Chondrocyte (in vitro differentiated cells): ENCODE results near the gene WDR27. TPM values are rescaled to one million over a fixed set of nuclear protein-coding genes. Genes with fewer than 3 reads are reported as not detected.

ENCODE experiments used
- DNase-seq: peaks from one replicate; pipeline ENCODE4 v3.0.0; 2021; ENCODE audit warnings: mixed read lengths, low spot score
- H3K27ac Mint-ChIP-seq: one replicate; pipeline ENCODE4 v1.8.0; 2021; ENCODE audit warnings: mild to moderate bottlenecking, moderate library complexity, mixed read lengths; ENCODE audit not compliant: unreplicated experiment
- H3K27me3 Mint-ChIP-seq: 2 replicates; pipeline ENCODE4 v1.8.0; 2021; ENCODE audit warnings: low read depth, mixed read lengths
- H3K36me3 Mint-ChIP-seq: 2 replicates; pipeline ENCODE4 v1.8.0; 2021; ENCODE audit warnings: low read depth, mixed read lengths
- H3K4me1 Mint-ChIP-seq: 2 replicates; pipeline ENCODE4 v1.8.0; 2021; ENCODE audit warnings: low read depth, mild to moderate bottlenecking, mixed read lengths
- H3K4me3 Mint-ChIP-seq: one replicate; pipeline ENCODE4 v1.8.0; 2021; ENCODE audit warnings: mild to moderate bottlenecking, moderate library complexity, mixed read lengths; ENCODE audit not compliant: unreplicated experiment
- H3K9me3 Mint-ChIP-seq: 2 replicates; pipeline ENCODE4 v1.8.0; 2021; ENCODE audit warnings: low read depth, mixed read lengths
- total RNA-seq: library from RNA; stranded (reverse); gene quantifications from 3 replicates; pipeline ENCODE4 v1.2.1, GENCODE V29; 2021
- TF ChIP-seq, protein P1 (sequence below): fragments of 200-600 bp; sonication (generic); IDR thresholded peaks from 2 replicates; pipeline ENCODE4 v1.5.0; 2021; ENCODE audit warnings: antibody characterized with exemption, mild to moderate bottlenecking, moderate library complexity

WDR27 gene
- total RNA-seq, 1 donor from 2014 or later = 24.9 TPM

DNA sequence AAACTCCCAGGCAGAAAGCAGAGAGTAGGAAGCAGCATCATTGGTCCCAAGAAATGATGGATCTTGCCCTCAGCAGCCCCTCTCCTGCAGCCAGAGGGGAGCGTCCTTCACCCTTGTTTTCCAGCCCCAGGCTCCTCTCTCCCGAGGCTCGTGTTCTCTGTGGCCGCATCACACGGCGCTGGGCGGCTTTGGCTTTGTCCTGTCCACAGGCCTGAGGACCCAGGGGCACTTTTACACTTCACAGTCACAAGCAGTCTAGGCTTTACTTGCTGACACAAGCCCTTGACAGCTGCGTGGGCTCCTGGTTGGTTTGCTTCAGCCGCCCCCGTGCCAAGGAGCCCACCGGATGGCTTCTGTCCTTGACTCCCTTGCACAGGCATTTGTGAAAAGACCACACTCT lies 272.8 kb downstream of the WDR27 start:
- peaks cover 18% of the 10 kb centered on the region for H3K4me1 Mint-ChIP-seq
- H3K27ac Mint-ChIP-seq = no peak overlapping the region
- no peaks in the 10 kb centered on the region for H3K27me3 Mint-ChIP-seq
- H3K4me3 Mint-ChIP-seq = no peak overlapping the region
- H3K9me3 Mint-ChIP-seq = peaks cover 19% of the 10 kb centered on the region
- TF ChIP-seq, protein P1, sequence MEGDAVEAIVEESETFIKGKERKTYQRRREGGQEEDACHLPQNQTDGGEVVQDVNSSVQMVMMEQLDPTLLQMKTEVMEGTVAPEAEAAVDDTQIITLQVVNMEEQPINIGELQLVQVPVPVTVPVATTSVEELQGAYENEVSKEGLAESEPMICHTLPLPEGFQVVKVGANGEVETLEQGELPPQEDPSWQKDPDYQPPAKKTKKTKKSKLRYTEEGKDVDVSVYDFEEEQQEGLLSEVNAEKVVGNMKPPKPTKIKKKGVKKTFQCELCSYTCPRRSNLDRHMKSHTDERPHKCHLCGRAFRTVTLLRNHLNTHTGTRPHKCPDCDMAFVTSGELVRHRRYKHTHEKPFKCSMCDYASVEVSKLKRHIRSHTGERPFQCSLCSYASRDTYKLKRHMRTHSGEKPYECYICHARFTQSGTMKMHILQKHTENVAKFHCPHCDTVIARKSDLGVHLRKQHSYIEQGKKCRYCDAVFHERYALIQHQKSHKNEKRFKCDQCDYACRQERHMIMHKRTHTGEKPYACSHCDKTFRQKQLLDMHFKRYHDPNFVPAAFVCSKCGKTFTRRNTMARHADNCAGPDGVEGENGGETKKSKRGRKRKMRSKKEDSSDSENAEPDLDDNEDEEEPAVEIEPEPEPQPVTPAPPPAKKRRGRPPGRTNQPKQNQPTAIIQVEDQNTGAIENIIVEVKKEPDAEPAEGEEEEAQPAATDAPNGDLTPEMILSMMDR = no peak
- no peak for DNase-seq
- H3K36me3 Mint-ChIP-seq = peaks cover 12% of the 10 kb centered on the region

GRCh38 chr6:169428532-169428931 lies 273.3 kb downstream of the WDR27 start:
- peaks cover 14% of the 10 kb centered on the region for H3K9me3 Mint-ChIP-seq
- TF ChIP-seq, protein P1 = no peak
- H3K4me3 Mint-ChIP-seq = no peak overlapping the region
- no peak for DNase-seq
- no peaks in the 10 kb centered on the region for H3K27me3 Mint-ChIP-seq
- no peak overlapping the region for H3K27ac Mint-ChIP-seq
- H3K4me1 Mint-ChIP-seq = peaks cover 18% of the 10 kb centered on the region
- H3K36me3 Mint-ChIP-seq = peaks cover 9% of the 10 kb centered on the region

DNA sequence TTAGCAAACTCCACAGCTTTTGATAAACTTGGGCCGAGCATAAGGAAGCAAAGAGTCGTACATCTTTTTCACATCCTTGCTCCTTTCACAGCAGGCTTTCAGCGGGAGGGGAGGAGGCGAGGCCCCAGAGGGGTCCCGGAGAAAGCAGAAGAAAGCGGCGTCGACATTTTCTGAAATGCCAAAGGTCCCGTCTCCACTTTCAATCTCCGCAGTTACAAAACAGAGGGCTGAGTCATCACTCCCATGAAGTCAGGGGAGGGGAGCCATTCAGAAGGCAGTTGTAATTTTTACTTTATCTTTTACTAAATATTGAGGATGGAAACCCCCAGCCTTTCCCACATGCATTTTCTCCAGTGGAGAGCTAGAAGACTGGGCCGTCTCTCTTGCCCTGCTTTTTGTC lies 274.0 kb downstream of the WDR27 start:
- DNase-seq = no peak
- Mint-ChIP-seq H3K4me3 (peak overlapping the region; percentile 67), H3K9me3 (peaks cover 12% of the 10 kb centered on the region), H3K27me3 (no peaks in the 10 kb centered on the region), H3K4me1 (peaks cover 18% of the 10 kb centered on the region), H3K27ac (peak overlapping the region; percentile 93), H3K36me3 (peaks cover 9% of the 10 kb centered on the region)
- TF ChIP-seq, protein P1 = no peak

- H3K27ac Mint-ChIP-seq = no peak overlapping the region
- TF ChIP-seq, protein P1 = no peak
- H3K4me3 Mint-ChIP-seq = no peak overlapping the region
- H3K27me3 Mint-ChIP-seq = no peaks in the 10 kb centered on the region
- DNase-seq = no peak
- peaks cover 4% of the 10 kb centered on the region for H3K36me3 Mint-ChIP-seq
- peaks cover 18% of the 10 kb centered on the region for H3K4me1 Mint-ChIP-seq
- H3K9me3 Mint-ChIP-seq = peaks cover 5% of the 10 kb centered on the region
Observed at GRCh38 chr6:169426611-169427010, 275.2 kb downstream of the WDR27 start.

- H3K27me3 Mint-ChIP-seq = no peaks in the 10 kb centered on the region
Observed at GRCh38 chr6:169425628-169426370, 276.0 kb downstream of the WDR27 start.

More at GRCh38 chr6:169425628-169426370, 276.0 kb downstream of the WDR27 start:
- Mint-ChIP-seq H3K27ac (no peak overlapping the region), H3K36me3 (no peaks in the 10 kb centered on the region), H3K9me3 (no peaks in the 10 kb centered on the region), H3K4me3 (no peak overlapping the region), H3K4me1 (peaks cover 18% of the 10 kb centered on the region)
- no peak for DNase-seq
- TF ChIP-seq, protein P1 = no peak
